HG03439 (cell line): ENCODE data around the gene C10orf90.

Experiments used
- ATAC-seq: cut with Tn5 transposase; IDR thresholded peaks from one replicate; pipeline ENCODE4 v1.9.1; 2021; ENCODE audit warnings: mild to moderate bottlenecking, moderate library complexity; ENCODE audit not compliant: unreplicated experiment

C10orf90 gene

GRCh38 chr10:126509182-126509581 is 161.3 kb downstream of the C10orf90 start:
- ATAC-seq: no peak

GRCh38 chr10:126508535-126509040 is 161.9 kb downstream of the C10orf90 start:
- ATAC-seq: no peak

GRCh38 chr10:126504761-126505112 is 165.8 kb downstream of the C10orf90 start:
- ATAC-seq: no peak

- no peak for ATAC-seq
Observed at GRCh38 chr10:126504063-126504760, 166.3 kb downstream of the C10orf90 start.

GRCh38 chr10:126503392-126504062 is 167.0 kb downstream of the C10orf90 start:
- no peak for ATAC-seq

- no peak for ATAC-seq
Observed at GRCh38 chr10:126502441-126502840, 168.1 kb downstream of the C10orf90 start.

GRCh38 chr10:126501828-126502227 is 168.7 kb downstream of the C10orf90 start:
- no peak for ATAC-seq

- ATAC-seq: no peak
Observed at GRCh38 chr10:126500866-126501265, 169.6 kb downstream of the C10orf90 start.

- ATAC-seq: no peak
Observed at GRCh38 chr10:126500185-126500584, 170.3 kb downstream of the C10orf90 start.

GRCh38 chr10:126499744-126500143 is 170.7 kb downstream of the C10orf90 start:
- no peak for ATAC-seq

DNA sequence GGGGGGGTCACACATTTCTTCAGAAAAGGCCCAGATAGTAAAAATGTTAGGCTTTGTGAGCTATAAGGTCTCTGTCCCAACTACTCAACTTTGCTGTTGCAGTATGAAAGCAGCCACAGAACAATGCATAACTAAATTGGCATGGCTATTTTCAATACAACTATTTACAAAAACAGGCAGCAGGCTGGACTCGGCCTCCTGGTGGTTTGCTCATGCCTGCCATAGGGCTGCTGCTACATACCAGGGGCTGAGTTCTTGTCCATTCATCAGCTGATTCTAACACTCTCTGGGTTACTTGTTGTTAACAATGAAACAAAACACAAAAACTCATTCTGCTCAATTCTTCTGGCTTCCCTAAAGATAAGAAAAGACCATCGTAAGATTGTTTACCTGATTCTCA is 172.8 kb downstream of the C10orf90 start:
- ATAC-seq: no peak

DNA sequence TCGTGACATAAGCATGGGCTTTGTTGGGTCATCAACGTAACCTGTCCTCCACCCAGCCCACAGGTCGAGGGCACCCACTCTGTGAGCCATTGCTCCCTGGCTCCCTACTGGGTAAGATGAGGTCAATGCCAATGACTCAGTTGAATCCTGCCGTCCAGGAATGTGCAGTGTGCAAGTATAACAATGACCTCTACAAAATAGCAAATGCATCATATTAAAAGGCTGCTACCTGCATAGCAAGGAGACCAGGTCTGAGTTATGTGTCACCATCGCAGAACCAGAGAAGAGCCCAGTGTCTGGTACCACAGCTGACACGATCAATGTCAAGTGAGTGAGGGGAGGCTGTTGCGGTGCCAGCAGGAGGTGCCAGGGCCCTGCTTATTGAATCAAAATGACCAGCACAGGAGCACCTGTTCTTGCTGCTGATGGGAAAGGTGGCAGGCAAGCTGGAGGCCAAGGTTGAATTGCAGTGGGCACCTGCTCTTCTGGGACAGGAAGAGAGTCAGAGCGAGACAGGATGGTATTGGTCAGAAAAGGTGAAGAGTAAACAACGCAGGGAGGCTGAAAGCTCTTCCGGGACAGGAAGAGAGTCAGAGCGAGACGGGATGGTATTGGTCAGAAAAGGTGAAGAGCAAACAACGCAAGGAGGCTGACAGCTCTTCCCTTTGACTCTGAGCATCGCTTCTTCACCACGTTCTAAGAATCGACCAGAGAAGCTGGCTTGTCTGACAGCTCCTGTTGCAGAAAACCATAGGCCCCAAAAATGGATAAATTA is 173.5 kb downstream of the C10orf90 start:
- ATAC-seq: no peak

DNA sequence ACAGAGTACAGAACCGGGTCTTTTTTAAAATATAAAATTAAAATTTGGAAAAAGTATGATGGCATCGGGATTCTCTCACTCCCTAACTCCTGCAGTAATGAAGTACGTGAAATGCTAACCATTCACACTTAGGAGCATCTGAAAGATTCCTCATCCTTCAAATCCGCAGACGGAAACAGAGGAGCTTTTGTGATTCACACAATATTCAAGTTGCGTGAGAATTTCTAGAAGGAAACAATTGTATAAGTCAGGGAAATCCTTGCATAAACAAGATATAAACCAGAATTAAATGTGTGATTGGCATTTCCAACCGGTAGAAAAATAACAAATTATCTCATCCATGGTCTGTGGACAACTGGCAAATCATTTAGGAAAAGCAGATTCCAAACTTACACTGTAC is 179.0 kb downstream of the C10orf90 start:
- no peak for ATAC-seq

- ATAC-seq: no peak
Observed at GRCh38 chr10:126481181-126481580, 189.3 kb downstream of the C10orf90 start.

DNA sequence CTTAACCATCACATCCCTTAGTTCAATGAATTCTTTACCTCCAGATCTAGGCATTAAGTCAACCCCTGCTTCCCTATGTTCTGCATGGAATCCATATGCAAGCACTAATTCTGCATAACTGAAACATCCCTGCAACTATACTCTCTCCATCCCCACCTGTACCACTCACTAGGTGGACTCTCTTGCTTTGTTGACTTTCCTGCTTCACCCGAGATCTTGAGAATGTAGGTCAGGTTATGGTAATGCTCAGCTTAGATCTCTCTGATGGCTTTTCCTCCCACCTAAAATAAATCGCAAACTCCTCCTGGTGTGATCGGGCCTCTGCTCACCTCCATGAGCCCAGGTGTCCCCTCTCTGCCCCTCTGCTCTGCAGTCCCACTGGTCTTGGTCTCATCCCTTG is 189.8 kb downstream of the C10orf90 start:
- no peak for ATAC-seq

DNA sequence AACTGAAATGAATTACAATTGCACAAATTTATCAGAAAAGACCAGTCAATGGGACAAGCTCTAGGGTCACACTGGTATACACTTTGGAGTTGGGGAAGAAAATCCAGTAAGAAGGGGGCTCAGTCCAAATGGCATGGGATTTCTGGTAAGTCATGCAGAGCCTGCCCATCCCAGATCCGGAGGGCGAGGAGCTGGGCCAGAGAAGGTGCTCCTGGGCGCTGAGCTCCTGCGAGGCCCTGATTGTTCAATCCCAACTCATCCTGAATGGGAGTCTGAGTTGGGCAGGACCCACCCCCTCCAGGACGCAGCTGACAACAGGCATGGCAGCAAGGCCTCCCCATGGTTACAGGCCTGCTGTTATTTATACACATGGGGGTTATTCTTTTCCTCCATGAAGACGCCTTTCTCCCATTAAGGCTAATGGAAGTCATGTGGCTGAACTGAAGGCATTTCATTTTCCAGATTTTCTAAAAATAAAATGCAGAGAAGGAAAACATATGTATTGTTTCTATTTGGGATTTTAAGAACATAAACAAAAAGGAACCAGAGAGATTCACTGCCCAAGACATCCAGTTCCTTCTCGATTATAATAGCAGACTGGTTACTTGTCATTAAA is 191.1 kb downstream of the C10orf90 start:
- no peak for ATAC-seq

GRCh38 chr10:126478546-126478945 is 191.9 kb downstream of the C10orf90 start:
- no peak for ATAC-seq

DNA sequence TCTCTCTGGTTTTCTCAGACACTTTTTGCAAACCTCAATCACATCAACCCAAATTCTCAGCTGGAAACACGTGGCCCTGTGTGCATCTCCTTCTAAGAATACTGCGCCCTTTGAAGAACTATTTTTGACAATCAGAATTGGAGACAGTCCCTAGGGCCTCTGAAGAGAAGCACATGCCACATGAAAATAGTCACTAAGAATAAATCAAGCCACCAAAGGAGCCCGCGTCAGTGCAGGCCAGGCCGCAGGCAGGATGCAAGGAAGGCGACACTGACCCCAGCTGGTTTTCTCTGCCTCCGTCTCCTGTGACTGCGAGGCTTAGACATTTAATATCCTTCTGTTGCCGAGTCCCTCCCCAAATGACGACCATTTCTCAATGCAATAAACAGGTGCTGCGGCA is 194.2 kb downstream of the C10orf90 start:
- ATAC-seq: no peak

GRCh38 chr10:126475074-126475691 is 195.3 kb downstream of the C10orf90 start:
- ATAC-seq: no peak

DNA sequence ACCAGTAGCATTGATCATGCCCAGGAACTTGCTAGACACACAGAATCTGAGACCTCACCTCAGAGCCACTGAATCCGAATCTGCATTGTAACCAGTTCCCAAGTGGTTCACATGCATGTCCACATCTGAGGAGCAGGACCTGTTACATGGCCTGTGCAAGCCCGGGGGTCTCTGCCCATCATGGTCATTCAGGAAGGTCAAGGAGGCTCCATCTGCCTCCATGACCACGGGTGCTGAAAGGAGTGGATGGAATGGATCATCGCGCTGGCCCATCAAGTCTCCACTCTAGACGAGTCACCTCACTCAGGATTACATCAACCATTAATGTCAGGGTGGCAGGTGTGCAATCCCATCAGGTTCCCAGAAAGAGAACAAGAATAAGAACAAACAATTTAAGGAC is 196.5 kb downstream of the C10orf90 start:
- no peak for ATAC-seq

DNA sequence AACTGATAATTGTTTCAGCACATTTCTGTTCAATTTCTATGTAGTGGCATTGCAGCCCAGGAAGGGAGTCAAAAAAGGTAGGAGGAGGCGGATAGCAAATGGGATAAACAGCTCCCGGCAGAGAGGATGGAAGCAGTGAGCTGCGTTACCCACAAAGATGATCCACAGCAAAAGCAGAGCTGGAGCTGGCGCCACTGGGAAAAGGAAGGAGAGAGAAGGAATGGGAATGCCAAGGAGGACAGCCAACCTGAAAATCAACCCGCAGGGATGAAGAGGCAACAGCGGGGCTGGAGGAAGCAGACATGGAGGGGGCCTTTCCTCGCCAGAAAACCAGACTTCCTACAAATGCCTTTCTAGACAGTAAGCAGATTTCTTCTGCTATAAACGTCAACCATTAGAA is 199.5 kb downstream of the C10orf90 start:
- ATAC-seq: no peak
